Measurements from ENCODE around the gene ETNK2. TPM values are rescaled to one million over a fixed set of nuclear protein-coding genes. Genes with fewer than 3 reads are reported as not detected.

The ETNK2 gene
- polyA plus RNA-seq, 4 donors: 0.22 to 52.6 (median 3.2) TPM

GRCh38 chr1:204121840-204122555, 29.8 kb downstream of the ETNK2 start:
- no peaks in the 10 kb centered on the region for H3K27me3 ChIP-seq (ENCODE audit: control insufficient read depth in 3 of 3, insufficient read depth in 3 of 3, low read length in 3 of 3)
- DNase-seq: no peak
- no peak overlapping the region for H3K27ac ChIP-seq (ENCODE audit: low read depth in 1 of 3, low read length in 2 of 3)
- H3K4me3 ChIP-seq (ENCODE audit: low read depth in 1 of 3, low read length in 3 of 3): no peak overlapping the region
- peaks cover 7 to 84% (median 8%) of the 10 kb centered on the region in 3 donors for H3K36me3 ChIP-seq (ENCODE audit: control insufficient read depth in 3 of 3, insufficient read depth in 2 of 3, low read depth in 1 of 3, low read length in 3 of 3)
- FAIRE-seq: no peak
- 85 to 95% (median 89%) methylated on average over 16 to 17 of the region's 17 CpGs for WGBS, 3 donors
- H3K4me1 ChIP-seq (ENCODE audit: control insufficient read depth in 3 of 3, insufficient read depth in 2 of 3, low read depth in 1 of 3, low read length in 2 of 3): no peaks in the 10 kb centered on the region
- H3K9me3 ChIP-seq (ENCODE audit: control insufficient read depth in 2 of 2, insufficient read depth in 1 of 2, low read depth in 1 of 2, low read length in 1 of 2): no peaks in the 10 kb centered on the region

- Histone ChIP-seq H3K4me3 (ENCODE audit: low read depth in 1 of 3, low read length in 3 of 3) (no peak overlapping the region), H3K36me3 (ENCODE audit: control insufficient read depth in 3 of 3, insufficient read depth in 2 of 3, low read depth in 1 of 3, low read length in 3 of 3) (peaks cover 0 to 65% (median 3%) of the 10 kb centered on the region in 3 donors), H3K4me1 (ENCODE audit: control insufficient read depth in 3 of 3, insufficient read depth in 2 of 3, low read depth in 1 of 3, low read length in 2 of 3) (peaks cover 0 to 2% (median 0%) of the 10 kb centered on the region in 3 donors), H3K27ac (ENCODE audit: low read depth in 1 of 3, low read length in 2 of 3) (no peak overlapping the region), H3K9me3 (ENCODE audit: control insufficient read depth in 2 of 2, insufficient read depth in 1 of 2, low read depth in 1 of 2, low read length in 1 of 2) (no peaks in the 10 kb centered on the region), H3K27me3 (ENCODE audit: control insufficient read depth in 3 of 3, insufficient read depth in 3 of 3, low read length in 3 of 3) (no peaks in the 10 kb centered on the region)
- FAIRE-seq: no peak
- no peak for DNase-seq
- WGBS, 3 donors: 87 to 94% (median 88%) methylated on average over 4 of the region's 4 CpGs
Observed at GRCh38 chr1:204116539-204116938, 35.3 kb downstream of the ETNK2 start.

GRCh38 chr1:204115116-204115515, 36.7 kb downstream of the ETNK2 start:
- Histone ChIP-seq H3K4me3 (ENCODE audit: low read depth in 1 of 3, low read length in 3 of 3) (no peak overlapping the region), H3K9me3 (ENCODE audit: control insufficient read depth in 2 of 2, insufficient read depth in 1 of 2, low read depth in 1 of 2, low read length in 1 of 2) (no peaks in the 10 kb centered on the region), H3K4me1 (ENCODE audit: control insufficient read depth in 3 of 3, insufficient read depth in 2 of 3, low read depth in 1 of 3, low read length in 2 of 3) (peaks cover 0 to 2% (median 0%) of the 10 kb centered on the region in 3 donors), H3K36me3 (ENCODE audit: control insufficient read depth in 3 of 3, insufficient read depth in 2 of 3, low read depth in 1 of 3, low read length in 3 of 3) (peaks cover 0 to 59% (median 3%) of the 10 kb centered on the region in 3 donors), H3K27ac (ENCODE audit: low read depth in 1 of 3, low read length in 2 of 3) (no peak overlapping the region), H3K27me3 (ENCODE audit: control insufficient read depth in 3 of 3, insufficient read depth in 3 of 3, low read length in 3 of 3) (no peaks in the 10 kb centered on the region)
- no peak for DNase-seq
- FAIRE-seq: no peak
- WGBS, 3 donors: 84 to 86% (median 85%) methylated on average over 4 of the region's 4 CpGs

GRCh38 chr1:204114606-204115005, 37.2 kb downstream of the ETNK2 start:
- Histone ChIP-seq H3K27me3 (ENCODE audit: control insufficient read depth in 3 of 3, insufficient read depth in 3 of 3, low read length in 3 of 3) (no peaks in the 10 kb centered on the region), H3K27ac (ENCODE audit: low read depth in 1 of 3, low read length in 2 of 3) (no peak overlapping the region)
- WGBS, 3 donors: 90 to 93% (median 91%) methylated on average over 4 of the region's 4 CpGs

GRCh38 chr1:204113896-204114295, 37.9 kb downstream of the ETNK2 start:
- DNase-seq (no peak), FAIRE-seq (no peak)
- Histone ChIP-seq H3K9me3 (ENCODE audit: control insufficient read depth in 2 of 2, insufficient read depth in 1 of 2, low read depth in 1 of 2, low read length in 1 of 2) (no peaks in the 10 kb centered on the region), H3K4me3 (ENCODE audit: low read depth in 1 of 3, low read length in 3 of 3) (no peak overlapping the region), H3K36me3 (ENCODE audit: control insufficient read depth in 3 of 3, insufficient read depth in 2 of 3, low read depth in 1 of 3, low read length in 3 of 3) (peaks cover 0 to 54% (median 0%) of the 10 kb centered on the region in 3 donors), H3K4me1 (ENCODE audit: control insufficient read depth in 3 of 3, insufficient read depth in 2 of 3, low read depth in 1 of 3, low read length in 2 of 3) (peaks cover 0 to 2% (median 0%) of the 10 kb centered on the region in 3 donors), H3K27me3 (ENCODE audit: control insufficient read depth in 3 of 3, insufficient read depth in 3 of 3, low read length in 3 of 3) (no peaks in the 10 kb centered on the region), H3K27ac (ENCODE audit: low read depth in 1 of 3, low read length in 2 of 3) (no peak overlapping the region)
- 70 to 79% (median 76%) methylated on average over 1 of the region's 1 CpG for WGBS, 3 donors

More at GRCh38 chr1:204114606-204115005, 37.2 kb downstream of the ETNK2 start:
- Histone ChIP-seq H3K4me3 (ENCODE audit: low read depth in 1 of 3, low read length in 3 of 3) (no peak overlapping the region), H3K4me1 (ENCODE audit: control insufficient read depth in 3 of 3, insufficient read depth in 2 of 3, low read depth in 1 of 3, low read length in 2 of 3) (peaks cover 0 to 2% (median 0%) of the 10 kb centered on the region in 3 donors), H3K9me3 (ENCODE audit: control insufficient read depth in 2 of 2, insufficient read depth in 1 of 2, low read depth in 1 of 2, low read length in 1 of 2) (no peaks in the 10 kb centered on the region), H3K36me3 (ENCODE audit: control insufficient read depth in 3 of 3, insufficient read depth in 2 of 3, low read depth in 1 of 3, low read length in 3 of 3) (peaks cover 0 to 59% (median 3%) of the 10 kb centered on the region in 3 donors)
- FAIRE-seq: no peak
- no peak for DNase-seq

GRCh38 chr1:204112876-204113730, 38.7 kb downstream of the ETNK2 start:
- DNase-seq (no peak), FAIRE-seq (no peak)
- Histone ChIP-seq H3K4me1 (ENCODE audit: control insufficient read depth in 3 of 3, insufficient read depth in 2 of 3, low read depth in 1 of 3, low read length in 2 of 3) (peaks cover 0 to 2% (median 0%) of the 10 kb centered on the region in 3 donors), H3K27me3 (ENCODE audit: control insufficient read depth in 3 of 3, insufficient read depth in 3 of 3, low read length in 3 of 3) (no peaks in the 10 kb centered on the region), H3K9me3 (ENCODE audit: control insufficient read depth in 2 of 2, insufficient read depth in 1 of 2, low read depth in 1 of 2, low read length in 1 of 2) (no peaks in the 10 kb centered on the region), H3K27ac (ENCODE audit: low read depth in 1 of 3, low read length in 2 of 3) (no peak overlapping the region), H3K36me3 (ENCODE audit: control insufficient read depth in 3 of 3, insufficient read depth in 2 of 3, low read depth in 1 of 3, low read length in 3 of 3) (peaks cover 0 to 49% (median 0%) of the 10 kb centered on the region in 3 donors), H3K4me3 (ENCODE audit: low read depth in 1 of 3, low read length in 3 of 3) (no peak overlapping the region)
- WGBS, 3 donors: 76 to 80% (median 77%) methylated on average over 11 of the region's 11 CpGs

GRCh38 chr1:204110894-204111633, 40.8 kb downstream of the ETNK2 start:
- no peak overlapping the region for H3K27ac ChIP-seq (ENCODE audit: low read depth in 1 of 3, low read length in 2 of 3)
- H3K27me3 ChIP-seq (ENCODE audit: control insufficient read depth in 3 of 3, insufficient read depth in 3 of 3, low read length in 3 of 3): no peaks in the 10 kb centered on the region
- H3K36me3 ChIP-seq (ENCODE audit: control insufficient read depth in 3 of 3, insufficient read depth in 2 of 3, low read depth in 1 of 3, low read length in 3 of 3): peaks cover 0 to 33% (median 0%) of the 10 kb centered on the region in 3 donors
- DNase-seq (no peak), FAIRE-seq (no peak)
- no peak overlapping the region for H3K4me3 ChIP-seq (ENCODE audit: low read depth in 1 of 3, low read length in 3 of 3)
- H3K9me3 ChIP-seq (ENCODE audit: control insufficient read depth in 2 of 2, insufficient read depth in 1 of 2, low read depth in 1 of 2, low read length in 1 of 2): no peaks in the 10 kb centered on the region
- H3K4me1 ChIP-seq (ENCODE audit: control insufficient read depth in 3 of 3, insufficient read depth in 2 of 3, low read depth in 1 of 3, low read length in 2 of 3): peaks cover 0 to 2% (median 0%) of the 10 kb centered on the region in 3 donors
- WGBS, 3 donors: 77 to 85% (median 79%) methylated on average over 5 of the region's 5 CpGs

All from small intestine (tissue), 7 donors.